Measurements from ENCODE around the gene PCSK6.

DNA sequence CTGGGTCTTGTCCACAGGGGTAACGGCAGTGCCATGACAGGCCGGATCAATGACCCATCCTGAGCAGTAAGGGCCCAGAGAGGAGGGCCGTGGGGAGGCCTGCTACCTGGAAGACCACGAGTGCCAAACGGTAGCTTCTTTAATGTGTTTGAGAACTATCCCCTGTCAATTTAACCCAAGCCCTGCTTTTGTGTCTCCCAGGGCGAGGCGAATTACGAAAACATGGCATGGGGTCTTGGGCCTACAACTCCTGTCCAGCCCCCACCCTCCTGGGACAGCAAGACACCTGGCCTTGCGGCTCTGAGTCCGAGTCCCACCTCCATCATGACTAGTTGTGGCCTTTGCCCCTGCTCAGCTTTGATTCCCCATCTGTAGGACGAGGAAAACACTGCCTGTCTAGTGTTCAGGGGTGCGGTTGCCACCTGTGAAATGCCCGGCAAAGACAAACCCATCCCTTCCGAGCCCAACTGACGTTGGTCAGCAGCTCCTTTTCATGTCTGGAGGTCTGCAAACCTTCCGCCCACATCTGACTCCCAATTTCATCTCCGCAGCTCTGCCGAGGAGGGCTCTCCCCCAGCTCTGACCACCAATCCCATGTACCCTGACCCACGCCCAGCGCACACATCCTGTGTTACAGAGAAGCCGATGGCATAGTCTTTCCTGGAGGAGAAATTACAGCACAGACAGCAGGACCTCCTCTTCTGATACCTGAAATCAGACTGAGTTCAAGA is 165.5 kb downstream of the PCSK6 start:
- TF ChIP-seq ZNF565 (CRISPR knock-in tag; conservative IDR thresholded peaks at IDR 0.05; ENCODE audit: low read depth) (no peak), RARB (CRISPR knock-in tag; IDR thresholded peaks at IDR 0.05) (no peak), ZFP30 (CRISPR knock-in tag; IDR thresholded peaks at IDR 0.05) (no peak), ISL1 (CRISPR knock-in tag; IDR thresholded peaks at IDR 0.05) (no peak), ZNF8 (CRISPR knock-in tag; IDR thresholded peaks at IDR 0.05) (no peak), TOX (CRISPR knock-in tag; IDR thresholded peaks at IDR 0.05; ENCODE audit: borderline replicate concordance) (no peak), CSDC2 (CRISPR knock-in tag; IDR thresholded peaks at IDR 0.05) (no peak), PPARA (CRISPR knock-in tag; IDR thresholded peaks at IDR 0.05; ENCODE audit: borderline replicate concordance) (no peak), ARNTL (CRISPR knock-in tag; IDR thresholded peaks at IDR 0.05; ENCODE audit: borderline replicate concordance, low read depth) (no peak)
- TF ChIP-seq, protein P1, sequence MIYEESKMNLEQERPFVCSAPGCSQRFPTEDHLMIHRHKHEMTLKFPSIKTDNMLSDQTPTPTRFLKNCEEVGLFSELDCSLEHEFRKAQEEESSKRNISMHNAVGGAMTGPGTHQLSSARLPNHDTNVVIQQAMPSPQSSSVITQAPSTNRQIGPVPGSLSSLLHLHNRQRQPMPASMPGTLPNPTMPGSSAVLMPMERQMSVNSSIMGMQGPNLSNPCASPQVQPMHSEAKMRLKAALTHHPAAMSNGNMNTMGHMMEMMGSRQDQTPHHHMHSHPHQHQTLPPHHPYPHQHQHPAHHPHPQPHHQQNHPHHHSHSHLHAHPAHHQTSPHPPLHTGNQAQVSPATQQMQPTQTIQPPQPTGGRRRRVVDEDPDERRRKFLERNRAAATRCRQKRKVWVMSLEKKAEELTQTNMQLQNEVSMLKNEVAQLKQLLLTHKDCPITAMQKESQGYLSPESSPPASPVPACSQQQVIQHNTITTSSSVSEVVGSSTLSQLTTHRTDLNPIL (CRISPR knock-in tag; IDR thresholded peaks at IDR 0.05; ENCODE audit: low read depth) = no peak
- TF ChIP-seq, protein P2, sequence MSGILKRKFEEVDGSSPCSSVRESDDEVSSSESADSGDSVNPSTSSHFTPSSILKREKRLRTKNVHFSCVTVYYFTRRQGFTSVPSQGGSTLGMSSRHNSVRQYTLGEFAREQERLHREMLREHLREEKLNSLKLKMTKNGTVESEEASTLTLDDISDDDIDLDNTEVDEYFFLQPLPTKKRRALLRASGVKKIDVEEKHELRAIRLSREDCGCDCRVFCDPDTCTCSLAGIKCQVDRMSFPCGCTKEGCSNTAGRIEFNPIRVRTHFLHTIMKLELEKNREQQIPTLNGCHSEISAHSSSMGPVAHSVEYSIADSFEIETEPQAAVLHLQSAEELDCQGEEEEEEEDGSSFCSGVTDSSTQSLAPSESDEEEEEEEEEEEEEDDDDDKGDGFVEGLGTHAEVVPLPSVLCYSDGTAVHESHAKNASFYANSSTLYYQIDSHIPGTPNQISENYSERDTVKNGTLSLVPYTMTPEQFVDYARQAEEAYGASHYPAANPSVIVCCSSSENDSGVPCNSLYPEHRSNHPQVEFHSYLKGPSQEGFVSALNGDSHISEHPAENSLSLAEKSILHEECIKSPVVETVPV (CRISPR knock-in tag; IDR thresholded peaks at IDR 0.05) = no peak
- TF ChIP-seq, protein P3, sequence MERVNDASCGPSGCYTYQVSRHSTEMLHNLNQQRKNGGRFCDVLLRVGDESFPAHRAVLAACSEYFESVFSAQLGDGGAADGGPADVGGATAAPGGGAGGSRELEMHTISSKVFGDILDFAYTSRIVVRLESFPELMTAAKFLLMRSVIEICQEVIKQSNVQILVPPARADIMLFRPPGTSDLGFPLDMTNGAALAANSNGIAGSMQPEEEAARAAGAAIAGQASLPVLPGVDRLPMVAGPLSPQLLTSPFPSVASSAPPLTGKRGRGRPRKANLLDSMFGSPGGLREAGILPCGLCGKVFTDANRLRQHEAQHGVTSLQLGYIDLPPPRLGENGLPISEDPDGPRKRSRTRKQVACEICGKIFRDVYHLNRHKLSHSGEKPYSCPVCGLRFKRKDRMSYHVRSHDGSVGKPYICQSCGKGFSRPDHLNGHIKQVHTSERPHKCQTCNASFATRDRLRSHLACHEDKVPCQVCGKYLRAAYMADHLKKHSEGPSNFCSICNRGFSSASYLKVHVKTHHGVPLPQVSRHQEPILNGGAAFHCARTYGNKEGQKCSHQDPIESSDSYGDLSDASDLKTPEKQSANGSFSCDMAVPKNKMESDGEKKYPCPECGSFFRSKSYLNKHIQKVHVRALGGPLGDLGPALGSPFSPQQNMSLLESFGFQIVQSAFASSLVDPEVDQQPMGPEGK (CRISPR knock-in tag; IDR thresholded peaks at IDR 0.05; ENCODE audit: borderline replicate concordance) = no peak

Data from SK-N-SH treated with all-trans-retinoic acid at 6 μM for 48 hours (cell line).